HG03439 (cell line): ENCODE results near the gene PABPC1L.
"Not testable (repeated sequence)": the region's sequence is repeated elsewhere in the genome, so short reads cannot be mapped to it uniquely, and the experiment has no call there.

ENCODE experiments used
- ATAC-seq: cut with Tn5 transposase; IDR thresholded peaks from one replicate; pipeline ENCODE4 v1.9.1; 2021; ENCODE audit warnings: mild to moderate bottlenecking, moderate library complexity; ENCODE audit not compliant: unreplicated experiment

PABPC1L gene

GRCh38 chr20:44909872-44910689, at the start of gene PABPC1L:
Gene PABPC1L, plus strand, starts transcription at chr20:44910060. Its CDS starts 84 bp downstream, at chr20:44910144.
- ATAC-seq: peak; percentile 58

GRCh38 chr20:44861531-44862006, 48.3 kb upstream of the PABPC1L start:
- no peak for ATAC-seq

GRCh38 chr20:44862286-44862685, 47.6 kb upstream of the PABPC1L start:
- no peak for ATAC-seq

GRCh38 chr20:44863365-44864084, 46.3 kb upstream of the PABPC1L start:
- ATAC-seq: not testable (repeated sequence)

- not testable (repeated sequence) for ATAC-seq
Observed at GRCh38 chr20:44864493-44864892, 45.4 kb upstream of the PABPC1L start.

DNA sequence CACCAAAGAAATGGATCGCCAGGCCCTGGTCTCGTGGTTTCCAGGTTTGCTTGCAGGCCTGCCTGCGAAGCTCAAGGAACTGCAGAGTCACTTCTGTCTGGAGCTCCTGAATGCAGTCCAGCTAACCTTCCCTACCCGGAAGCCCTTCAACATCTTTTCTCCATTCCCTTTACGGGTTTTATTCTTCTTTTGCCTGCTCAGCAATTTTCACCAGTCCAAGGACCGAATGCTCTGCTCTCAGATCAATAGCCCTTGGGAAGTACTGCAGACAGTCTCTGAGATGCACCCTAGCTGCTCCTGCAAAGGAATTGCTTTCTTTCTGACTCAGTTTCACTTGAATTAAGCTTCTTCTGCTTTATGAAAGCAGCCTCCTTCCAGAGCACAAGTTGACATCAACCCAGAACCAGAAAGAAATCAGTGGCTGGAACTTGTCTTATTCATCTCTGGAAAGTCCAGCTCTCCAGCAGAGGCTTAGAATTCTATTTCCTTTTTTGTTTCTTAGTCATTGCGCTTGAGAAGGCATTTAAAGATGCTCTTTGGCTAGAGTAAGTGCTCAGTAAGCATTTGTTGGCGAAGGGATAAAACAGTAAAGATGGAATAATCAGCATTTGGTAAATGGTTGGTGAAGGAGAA, 43.0 kb upstream of the PABPC1L start:
- ATAC-seq: no peak

DNA sequence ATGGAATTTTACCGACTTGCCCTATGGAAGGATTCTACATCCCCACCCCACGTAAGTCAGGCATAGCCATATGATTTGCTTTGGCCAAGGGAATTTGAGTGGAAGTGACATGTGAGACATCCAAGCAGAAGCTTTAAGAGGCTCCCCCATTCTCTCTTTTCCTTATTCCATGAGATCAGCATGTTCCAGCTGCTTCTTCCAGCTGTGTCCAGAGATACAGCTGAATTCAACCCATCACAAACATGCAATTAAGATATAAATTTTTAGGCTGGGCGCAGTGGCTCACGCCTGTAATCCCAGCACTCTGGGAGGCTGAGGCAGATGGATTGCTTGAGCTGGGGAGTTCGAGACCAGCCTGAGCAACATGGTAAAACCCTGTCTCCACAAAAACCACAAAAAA, 40.4 kb upstream of the PABPC1L start:
- no peak for ATAC-seq

DNA sequence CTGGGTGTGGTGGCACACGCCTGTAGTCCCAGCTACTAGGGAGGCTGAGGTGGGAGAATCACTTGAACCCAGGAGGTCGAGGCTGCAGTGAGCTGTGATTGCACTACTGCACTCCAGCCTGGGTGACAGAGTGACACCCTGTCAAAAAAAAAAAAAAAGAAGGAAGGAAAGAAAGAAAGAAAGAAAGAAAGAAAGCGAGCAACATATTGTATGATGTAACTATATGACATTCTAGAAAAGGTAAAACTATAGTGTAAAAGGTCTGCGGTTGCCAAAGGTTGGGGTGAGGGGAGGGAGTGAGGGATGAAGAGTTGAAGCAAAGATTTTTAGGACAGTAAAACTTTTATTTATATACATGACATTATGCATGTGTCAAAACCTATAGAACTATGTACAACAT, 27.5 kb upstream of the PABPC1L start:
- not testable (repeated sequence) for ATAC-seq

DNA sequence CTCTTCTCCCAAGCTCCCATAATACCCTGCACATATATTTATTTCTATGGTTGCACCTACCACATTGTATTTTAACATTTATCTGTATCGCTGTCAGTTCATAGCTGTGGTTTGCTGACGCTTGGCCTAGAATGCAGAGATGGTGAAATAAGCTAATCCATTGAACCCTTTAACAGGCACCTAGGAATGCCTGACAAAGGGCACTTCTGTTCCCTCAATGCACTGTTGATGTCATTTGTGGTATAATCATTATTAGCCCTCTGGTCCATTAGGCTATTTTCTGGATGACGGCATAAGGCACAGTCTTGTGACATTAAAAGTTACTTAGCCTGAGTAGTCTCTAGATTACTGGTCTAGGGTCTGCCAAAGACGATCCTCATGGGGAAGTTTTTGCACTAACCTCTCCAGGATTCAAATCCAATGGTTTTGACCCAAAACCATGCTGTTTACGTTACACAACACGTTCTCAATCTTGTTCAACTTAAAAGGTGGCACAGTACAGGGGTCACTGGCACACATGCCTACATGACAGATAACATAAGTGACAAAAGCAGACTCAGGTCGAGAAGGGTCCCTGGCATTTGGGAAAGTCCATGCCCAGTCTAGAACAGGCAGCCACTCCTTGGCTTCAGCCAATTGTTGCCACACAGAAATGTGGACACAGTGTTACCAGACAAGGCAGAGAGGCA, 26.5 kb upstream of the PABPC1L start:
- no peak for ATAC-seq

GRCh38 chr20:44884907-44885391, 24.9 kb upstream of the PABPC1L start:
- no peak for ATAC-seq

- ATAC-seq: peak; percentile 93
Observed at GRCh38 chr20:44885392-44886265, 24.2 kb upstream of the PABPC1L start, which contains the start of gene YWHAB. Gene YWHAB, plus strand, starts transcription at chr20:44885705. Its CDS starts 15,829 bp downstream, at chr20:44901534.

DNA sequence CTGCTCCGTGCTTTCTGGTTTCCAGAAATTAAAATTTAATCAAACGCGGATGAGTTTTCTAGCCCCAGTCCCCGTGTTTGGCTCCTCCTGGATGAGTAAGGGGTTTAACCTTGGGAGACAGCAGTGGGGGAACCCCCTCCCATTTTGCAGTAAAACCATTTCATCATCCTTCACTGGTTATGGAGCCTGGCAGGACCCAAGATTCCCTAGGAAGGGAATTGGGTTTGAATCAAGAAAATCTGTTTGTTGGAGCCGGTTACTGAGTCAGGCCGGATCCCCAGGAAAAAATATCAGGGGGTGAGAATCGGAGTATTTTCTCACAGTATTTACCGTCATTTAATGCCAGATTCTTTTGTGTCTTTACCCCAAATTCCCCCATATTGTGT, 23.6 kb upstream of the PABPC1L start:
- ATAC-seq: no peak

- no peak for ATAC-seq
Observed at GRCh38 chr20:44886828-44887227, 23.0 kb upstream of the PABPC1L start.

DNA sequence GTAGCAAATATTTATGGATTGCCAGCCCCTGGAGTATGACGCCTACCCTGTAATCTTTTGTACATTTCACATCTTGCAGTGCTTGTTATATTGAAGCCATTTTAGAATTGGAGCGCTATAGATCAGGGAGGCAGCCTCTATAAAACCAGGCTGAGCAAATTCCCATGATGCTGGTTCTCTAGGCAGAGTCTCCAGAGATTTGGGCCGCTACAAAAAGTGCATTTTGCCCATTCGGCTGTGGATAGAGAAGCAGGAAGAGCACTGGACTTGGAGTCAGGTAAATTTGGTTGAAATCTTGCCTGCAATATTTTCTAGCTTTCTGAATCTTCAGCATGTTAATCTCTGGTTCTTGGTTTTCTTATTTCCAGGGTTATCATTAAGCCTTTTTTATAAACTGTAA, 22.4 kb upstream of the PABPC1L start:
- ATAC-seq: no peak

DNA sequence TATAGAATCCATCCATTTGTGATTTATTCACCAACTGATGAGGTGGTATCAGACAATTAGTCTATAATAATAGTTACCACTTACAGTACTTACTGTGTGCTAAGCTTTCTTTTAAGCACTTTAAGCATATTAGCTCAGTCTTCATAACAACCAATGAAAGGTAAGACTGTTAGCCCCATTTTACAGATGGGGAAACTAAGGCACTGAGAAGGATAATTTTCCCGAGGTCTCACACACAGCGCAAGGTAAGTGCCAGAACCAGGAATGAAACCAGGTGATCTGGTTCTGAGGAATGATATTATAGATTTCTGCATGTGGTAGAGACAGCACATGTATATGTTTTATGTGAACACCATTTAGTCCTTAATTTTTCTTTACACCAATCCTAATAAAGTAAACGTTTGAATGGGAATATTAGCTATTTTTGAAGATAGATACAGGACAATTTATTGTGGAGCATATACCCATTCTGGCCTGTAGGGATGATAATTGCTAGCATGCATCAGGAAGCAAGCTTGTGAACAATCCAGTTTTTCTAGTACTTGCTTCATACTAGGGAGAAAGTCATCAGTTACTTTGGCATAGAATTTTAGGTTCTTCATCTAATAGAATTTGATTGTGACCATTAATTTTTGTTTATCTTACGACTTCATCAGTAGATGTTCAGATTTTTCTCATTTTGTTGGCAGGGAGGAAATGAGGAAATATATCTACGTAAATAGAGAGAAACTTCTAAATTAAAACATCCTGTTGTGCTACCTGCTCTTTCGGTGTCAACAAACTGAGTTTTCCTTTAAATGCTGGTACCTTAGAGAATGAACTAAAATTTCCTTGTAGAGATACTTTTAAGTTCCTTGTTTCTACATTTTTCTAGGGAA, 21.4 kb upstream of the PABPC1L start:
- no peak for ATAC-seq

DNA sequence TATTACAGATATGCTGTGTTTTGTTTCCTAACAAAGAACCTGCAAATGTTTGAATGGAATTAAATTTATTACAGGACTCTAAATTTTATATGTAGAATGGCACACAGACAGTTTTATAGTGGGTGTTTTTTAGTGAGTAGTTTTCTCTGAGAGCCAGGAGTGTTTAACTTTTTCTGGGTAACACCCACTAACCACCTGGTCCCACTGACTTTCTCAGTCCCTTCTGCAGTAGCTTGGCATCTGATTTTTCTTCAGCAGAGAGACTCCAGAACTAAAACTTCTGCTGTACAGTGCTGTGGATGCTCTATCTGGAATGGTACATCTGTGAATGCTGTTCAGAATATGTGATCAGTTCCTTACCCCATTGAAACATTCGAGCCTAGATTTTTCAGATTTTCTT, 18.0 kb upstream of the PABPC1L start:
- no peak for ATAC-seq

DNA sequence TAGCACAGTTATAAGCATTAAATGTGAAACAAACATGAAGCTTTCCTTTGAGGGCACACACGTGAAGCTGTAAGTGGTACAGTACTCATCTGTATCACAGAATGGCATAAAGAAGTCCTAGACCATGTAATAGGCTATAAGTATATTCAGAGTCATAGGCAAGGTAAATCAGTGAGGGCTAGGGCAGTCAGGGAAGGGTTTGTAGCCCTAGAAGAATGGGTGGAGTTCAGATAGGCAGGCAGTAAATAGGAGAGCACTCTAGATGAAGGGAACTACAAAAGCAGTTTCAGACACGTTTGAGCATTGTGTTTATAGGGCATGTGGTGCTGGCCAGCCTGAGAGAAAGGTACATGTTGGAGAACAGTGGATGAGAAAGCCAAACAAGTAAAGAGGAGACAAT, 14.9 kb upstream of the PABPC1L start:
- ATAC-seq: no peak

DNA sequence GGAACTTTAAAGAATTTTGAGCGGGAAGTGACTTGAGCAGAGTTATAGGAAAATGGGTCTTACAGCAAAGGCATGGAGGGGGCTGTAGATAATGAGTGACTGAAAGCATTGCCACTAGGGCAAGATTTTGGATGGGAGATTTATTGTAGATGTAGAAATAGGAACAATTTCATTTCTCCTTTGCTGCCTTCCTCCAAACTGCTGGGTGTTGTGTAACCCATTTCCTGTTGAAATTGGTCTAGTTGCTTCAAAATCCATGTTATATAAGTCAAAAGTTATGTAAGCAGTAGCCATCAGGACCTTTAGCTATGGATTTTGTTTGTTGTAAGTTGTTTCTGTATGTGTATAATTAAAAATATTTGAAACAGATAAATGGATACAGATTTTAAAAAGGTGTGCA, 13.3 kb upstream of the PABPC1L start:
- no peak for ATAC-seq

DNA sequence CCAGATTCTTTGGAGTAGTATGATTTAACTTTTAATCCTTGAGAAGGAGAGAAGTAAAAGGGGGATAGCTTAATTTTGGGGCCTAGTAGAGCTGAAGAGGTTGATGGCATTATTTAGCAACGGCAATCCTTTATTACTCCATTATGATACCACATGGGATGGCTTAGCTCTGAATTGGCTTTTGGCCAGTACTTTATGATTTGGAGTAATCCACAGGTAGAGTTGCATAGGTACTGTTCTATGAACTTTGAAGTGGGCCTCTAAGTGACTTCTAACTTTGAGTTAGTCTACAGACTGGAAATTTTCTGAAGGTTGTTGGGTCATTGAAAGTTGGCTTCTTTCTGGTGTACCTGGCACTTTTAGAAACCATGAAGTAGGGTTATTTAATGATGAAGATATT, 12.7 kb upstream of the PABPC1L start:
- no peak for ATAC-seq
